NCI-H2081 treated with DMSO at 0.1 percent for 48 hours (cell line): ENCODE measurements around the gene SZT2.

Experiments
- DNase-seq: peaks from one replicate; lab custom pipeline; 2025; lab: John Stamatoyannopoulos, UW

Gene SZT2

GRCh38 chr1:43441894-43442637 lies 52.4 kb downstream of the SZT2 start:
- no peak for DNase-seq

- DNase-seq, result no peak
These were observed 53.1 kb downstream of the SZT2 start for GRCh38 chr1:43442756-43443155.

GRCh38 chr1:43443197-43443946 lies 53.7 kb downstream of the SZT2 start:
- no peak for DNase-seq

DNA sequence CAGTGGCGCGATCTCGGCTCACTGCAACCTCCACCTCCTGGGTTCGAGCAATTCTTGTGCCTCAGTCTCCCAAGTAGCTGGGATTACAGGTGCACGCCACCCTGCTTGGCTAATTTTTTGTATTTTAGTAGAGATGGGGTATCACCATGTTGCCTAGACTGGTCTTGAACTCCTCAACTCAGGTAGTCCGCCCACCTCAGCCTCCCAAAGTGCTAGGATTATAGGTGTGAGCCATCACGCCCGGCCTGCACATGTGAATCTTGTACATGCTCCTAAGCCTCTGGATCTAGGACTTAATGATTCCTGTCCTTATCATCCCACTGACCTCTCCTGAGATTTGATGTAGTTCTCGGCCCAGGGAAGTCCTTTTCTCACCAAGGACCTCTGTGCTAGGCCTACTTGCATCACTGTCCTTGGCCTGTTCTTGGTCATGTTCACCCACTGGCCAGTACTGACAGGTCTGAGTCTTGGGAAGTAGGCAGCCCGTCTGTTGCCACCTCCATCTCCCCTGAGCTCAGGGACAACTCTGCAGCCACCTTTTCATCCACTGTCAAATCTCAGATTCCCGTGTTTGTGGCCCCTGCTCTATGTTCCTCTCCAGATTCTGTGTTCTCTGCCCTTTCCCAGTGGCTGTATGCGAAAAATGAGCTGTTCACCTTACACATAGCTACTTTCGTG lies 54.6 kb downstream of the SZT2 start:
- no peak for DNase-seq

DNA sequence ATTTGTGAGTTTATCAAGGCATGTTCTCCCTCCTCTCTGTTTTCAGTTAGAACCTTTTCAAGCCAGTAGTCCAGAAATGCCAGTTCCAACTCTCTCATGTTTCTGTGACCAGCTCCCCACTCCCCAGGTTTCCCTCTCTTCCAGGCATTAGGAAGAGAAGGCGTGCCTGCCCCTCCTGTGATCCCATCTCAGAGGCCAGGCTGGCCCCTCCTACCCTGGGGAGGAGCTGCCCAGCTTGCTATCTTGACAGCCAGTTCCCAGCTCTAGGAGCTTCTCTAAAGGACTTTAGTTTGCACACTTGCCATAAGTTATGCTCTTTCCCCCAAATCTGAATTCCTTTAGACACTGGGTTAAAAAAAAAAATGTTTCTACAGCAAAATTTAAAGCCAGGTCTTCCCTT lies 55.1 kb downstream of the SZT2 start:
- no peak for DNase-seq

DNA sequence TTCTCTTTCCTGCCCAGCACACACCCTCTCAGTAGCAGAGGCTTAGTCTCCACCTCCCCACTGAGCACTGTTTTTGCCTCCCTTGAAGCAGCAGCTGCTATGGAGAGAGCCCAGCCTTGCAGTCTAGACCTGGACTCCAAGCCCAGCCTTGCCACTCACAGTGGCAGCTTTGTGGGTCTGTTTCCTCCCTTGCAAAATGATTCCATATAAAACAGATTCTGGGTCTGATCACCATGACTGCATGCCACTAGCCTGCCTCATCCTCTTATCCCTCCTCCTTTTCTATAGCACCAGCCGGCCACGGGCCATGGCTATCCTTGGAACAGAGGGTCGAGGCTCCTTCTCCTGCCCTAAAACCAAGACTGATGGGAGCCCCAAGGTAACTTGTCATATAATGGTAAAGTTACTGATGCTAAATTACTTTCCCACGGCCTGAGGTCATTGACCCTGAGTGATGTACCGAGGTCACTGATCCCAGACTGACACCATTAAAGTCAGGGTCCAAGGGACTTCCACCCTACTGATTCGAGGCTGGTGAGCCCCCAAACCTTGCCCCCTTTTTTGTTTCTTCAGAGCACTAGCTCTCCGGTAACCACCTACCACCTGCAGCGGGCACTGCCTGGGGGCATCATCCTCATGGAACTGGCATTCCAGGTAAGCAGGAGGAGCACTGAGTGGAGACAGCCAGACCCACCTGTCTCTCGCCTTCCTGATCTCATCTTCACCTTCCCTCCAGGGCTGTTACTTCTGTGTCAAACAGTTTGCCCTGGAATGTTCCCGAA lies 56.1 kb downstream of the SZT2 start:
- DNase-seq, result no peak

GRCh38 chr1:43446388-43446740 lies 56.7 kb downstream of the SZT2 start:
- no peak for DNase-seq

- DNase-seq, result no peak
These were observed 57.5 kb downstream of the SZT2 start for GRCh38 chr1:43446881-43447835.

DNA sequence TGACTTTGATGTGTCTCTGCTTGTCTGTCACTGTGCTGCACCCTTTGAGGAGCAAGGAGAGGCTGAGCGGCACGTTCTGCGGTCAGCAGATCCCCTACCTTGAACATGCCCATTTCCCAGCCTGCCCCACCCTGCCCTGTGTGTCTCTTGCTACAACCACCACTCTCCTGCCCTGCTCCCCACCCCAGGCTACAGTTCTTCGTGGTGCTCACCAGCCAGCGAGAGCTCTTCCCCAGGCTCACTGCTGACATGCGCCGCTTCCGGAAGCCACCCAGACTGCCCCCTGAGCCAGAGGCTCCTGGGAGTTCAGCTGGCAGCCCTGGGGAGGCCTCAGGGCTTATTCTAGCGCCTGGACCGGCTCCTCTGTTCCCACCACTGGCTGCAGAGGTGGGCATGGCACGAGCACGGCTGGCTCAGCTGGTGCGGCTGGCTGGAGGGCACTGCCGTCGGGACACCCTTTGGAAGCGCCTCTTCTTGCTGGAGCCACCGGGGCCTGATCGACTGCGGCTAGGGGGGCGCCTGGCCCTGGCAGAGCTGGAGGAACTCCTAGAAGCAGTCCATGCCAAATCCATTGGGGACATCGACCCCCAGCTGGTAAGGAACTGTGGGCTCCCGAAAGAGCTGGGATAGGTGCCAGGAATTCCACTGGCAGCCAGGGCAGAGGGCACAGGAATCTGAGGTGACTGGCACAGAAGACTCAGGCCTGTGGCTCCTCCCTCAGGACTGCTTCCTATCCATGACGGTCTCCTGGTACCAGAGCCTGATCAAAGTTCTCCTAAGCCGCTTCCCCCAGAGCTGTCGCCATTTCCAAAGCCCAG lies 58.4 kb downstream of the SZT2 start:
- no peak for DNase-seq

DNA sequence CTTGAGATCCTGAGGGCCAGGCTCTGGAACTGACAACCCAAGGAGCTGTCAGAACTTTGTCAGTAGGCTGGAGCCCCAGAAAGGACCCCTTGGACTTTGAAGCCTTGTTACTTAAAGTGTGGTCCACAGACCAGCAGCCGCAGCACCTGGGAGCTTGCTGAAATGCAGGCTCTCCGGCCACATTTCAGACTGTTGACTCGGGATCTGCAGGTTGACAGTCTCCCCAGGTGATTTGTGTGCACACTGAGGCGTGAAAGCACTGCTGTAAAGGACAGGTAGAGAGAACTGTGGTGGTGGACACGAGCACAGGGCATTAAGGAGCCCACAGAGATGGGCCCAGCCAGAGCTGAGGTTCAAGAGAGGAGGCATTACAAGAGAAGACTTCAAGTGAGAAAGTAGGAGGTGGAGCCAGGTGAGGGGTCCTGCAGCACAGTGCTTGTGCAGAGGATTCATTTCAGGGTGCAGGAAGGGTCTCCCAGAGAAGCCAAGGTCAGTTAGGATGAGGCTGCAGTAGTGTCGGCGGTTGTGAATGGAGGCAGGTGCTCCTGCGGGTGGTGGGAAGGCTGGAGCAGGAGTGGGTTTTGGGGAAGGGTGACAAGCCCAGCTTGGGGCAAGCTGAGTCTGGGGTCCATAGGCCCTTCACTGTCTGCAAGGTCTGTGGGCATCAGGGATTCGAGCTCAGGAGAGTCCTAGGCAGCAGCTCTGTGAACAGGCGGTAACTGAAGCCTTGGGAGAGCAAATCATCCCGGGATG lies 59.4 kb downstream of the SZT2 start:
- DNase-seq, result no peak

GRCh38 chr1:43449708-43450069 lies 60.0 kb downstream of the SZT2 start:
- DNase-seq, result no peak

- DNase-seq, result no peak
These were observed 60.7 kb downstream of the SZT2 start for GRCh38 chr1:43450251-43450941.

DNA sequence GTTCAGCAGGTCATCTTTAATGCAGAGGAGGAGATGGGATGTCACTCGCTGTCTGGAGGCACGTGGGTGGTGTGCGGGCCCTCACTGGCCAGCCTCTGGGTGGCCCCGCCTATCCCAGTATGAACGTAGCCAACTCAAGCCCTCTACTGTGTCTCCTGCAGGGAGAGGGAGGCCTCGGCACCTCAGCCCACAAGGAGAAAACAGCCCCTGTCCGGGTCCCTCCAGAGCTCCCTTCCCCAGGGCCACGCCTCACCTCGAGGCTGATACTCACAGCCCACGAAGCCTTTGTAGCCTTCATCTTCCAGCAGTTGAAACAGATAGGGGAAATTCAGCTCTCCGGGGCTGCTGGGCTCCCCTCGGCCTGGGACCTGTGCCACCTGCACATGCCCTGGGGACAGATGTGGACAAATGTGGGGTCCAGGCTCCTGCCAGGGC lies 61.5 kb downstream of the SZT2 start:
- DNase-seq, result no peak

DNA sequence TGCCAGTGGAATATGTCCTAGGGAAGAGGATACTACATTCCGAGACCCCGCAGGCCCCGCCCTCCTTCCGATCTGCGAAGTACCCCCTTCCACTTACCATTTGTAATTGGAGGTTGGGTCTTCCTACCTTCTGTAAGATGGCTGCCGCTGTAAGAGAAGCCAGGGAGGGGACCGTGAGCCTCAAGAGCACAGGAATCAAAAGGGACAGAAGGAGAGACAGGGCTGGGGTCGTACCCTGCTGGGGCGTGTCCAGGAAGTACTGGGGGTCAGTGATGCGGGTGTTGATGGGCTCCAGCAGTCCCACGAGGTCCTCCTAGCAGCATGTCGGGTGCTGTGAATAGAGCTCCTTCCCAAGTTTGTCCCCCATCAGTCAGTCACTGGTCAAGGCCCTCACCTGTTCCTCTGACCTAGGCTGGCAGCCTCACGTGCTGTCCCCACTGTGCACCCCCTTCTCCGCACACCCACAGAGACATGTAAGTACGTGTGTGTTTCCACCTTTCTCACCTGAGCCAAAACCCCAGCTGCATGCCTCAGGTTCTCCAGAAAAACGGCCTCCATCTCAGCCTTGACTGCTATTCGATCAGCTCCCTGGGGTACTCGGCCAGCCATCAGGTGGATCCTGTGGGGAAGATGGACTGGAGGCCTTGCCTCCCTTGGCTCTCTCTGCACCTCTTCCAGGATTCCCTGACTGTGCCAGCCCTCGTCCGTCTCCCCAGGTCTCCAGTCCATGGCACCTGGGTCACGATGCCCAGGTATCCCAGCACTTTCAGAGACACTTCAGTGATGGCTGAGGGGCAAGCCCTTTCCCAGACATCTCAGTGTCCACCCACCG lies 62.2 kb downstream of the SZT2 start:
- DNase-seq, result no peak

DNA sequence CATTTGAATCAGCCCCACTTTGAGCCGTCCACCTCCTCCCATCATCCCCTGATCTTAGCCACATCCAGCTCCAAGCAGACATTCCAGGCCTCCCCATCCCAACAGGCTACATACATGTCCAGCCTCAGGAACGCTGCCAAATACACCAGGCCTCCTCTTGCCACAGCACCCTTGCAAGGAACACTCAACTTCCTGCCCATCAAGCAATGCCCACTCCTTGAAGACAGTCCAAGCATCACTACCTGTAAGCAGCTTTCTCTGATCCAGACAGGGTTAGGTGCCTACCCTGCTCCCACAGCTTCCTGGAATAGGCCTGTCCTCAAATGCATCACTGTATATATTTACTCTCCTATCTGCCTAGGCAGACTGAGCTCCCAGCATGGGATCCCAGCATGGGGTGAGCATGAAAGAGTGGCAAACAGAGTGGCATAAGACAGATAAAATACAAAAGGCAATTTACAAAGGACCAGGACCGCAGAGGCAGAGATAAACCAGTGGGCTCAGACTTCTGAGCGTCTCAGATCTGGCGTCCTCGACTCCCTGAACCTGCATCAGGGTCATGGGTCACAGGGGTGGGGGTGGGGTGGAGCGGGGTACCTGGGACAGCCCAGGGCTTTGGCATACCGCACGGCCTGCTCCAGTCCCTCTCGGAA lies 63.2 kb downstream of the SZT2 start:
- peak; percentile 51 for DNase-seq

- DNase-seq, result peak; percentile 34
These were observed 64.0 kb downstream of the SZT2 start, which contains the start of gene HYI for GRCh38 chr1:43453442-43454269. HYI (minus strand) TSS chr1:43453931; CDS start chr1:43453793, 138 bp downstream.
